SH-SY5Y (cell line): Measurements from ENCODE around the gene ROR2.

Experiments used
- GATA2 ChIP-seq: IDR thresholded peaks from 2 replicates; pipeline ENCODE4 v1.6.1; 2011; ENCODE audit warnings: mild to moderate bottlenecking, low read depth, low read length
- GATA3 ChIP-seq: IDR thresholded peaks from 2 replicates; pipeline ENCODE4 v1.6.1; 2011; ENCODE audit warnings: low read depth, mild to moderate bottlenecking, low read length, moderate library complexity

DNA sequence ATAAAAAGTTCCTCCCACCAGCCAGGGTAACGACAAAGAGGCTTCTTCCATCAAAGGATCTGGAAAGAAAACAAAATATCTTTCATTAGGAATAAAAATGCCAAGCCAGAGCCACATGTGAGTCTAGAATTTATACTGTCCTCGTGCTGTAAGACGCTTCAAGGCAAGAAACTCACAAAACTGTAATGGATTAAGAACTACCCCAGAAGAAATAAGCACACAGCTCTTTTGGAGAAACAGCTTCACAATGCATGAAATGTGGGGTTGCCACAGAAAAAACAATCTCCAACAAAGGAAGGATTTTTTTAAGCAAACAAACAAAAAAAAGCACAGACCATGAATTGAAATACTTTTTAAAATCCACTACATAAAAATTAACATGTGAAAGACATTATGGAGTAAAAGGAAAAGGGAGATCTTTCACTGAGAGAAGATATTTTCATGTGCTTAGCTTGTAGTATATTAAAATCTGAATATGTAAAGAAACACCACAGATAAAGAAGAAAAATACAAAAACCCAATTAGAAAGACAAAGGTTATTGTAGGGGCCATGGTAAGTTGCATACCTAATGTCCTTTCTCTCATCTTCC, 385.9 kb downstream of the ROR2 start:
- TF ChIP-seq GATA2 (no peak), GATA3 (no peak)
